HG03565 (cell line): ENCODE results near the gene PROZ.
"Not testable (repeated sequence)": the region's sequence is repeated elsewhere in the genome, so short reads cannot be mapped to it uniquely, and the experiment has no call there.

Experiments
- ATAC-seq: cut with Tn5 transposase; IDR thresholded peaks from one replicate; pipeline ENCODE4 v1.9.1; 2021; ENCODE audit warnings: mild to moderate bottlenecking, moderate library complexity; ENCODE audit not compliant: unreplicated experiment

Gene PROZ

GRCh38 chr13:113157929-113158747 is at the start of gene PROZ:
TSS of gene PROZ (plus strand) at chr13:113158648. CDS start at chr13:113158661, 13 bp downstream.
- no peak for ATAC-seq

- ATAC-seq = no peak
Measured at GRCh38 chr13:113109151-113110047, 49.0 kb upstream of the PROZ start.

GRCh38 chr13:113110048-113110851 is 48.2 kb upstream of the PROZ start:
- no peak for ATAC-seq

- ATAC-seq = no peak
Measured at GRCh38 chr13:113110852-113111315, 47.6 kb upstream of the PROZ start.

GRCh38 chr13:113111821-113112220 is 46.6 kb upstream of the PROZ start:
- not testable (repeated sequence) for ATAC-seq

GRCh38 chr13:113112475-113112874 is 46.0 kb upstream of the PROZ start:
- not testable (repeated sequence) for ATAC-seq

- no peak for ATAC-seq
Measured at GRCh38 chr13:113112893-113113845, 45.3 kb upstream of the PROZ start.

GRCh38 chr13:113113846-113114271 is 44.6 kb upstream of the PROZ start:
- no peak for ATAC-seq

- ATAC-seq = no peak
Measured at GRCh38 chr13:113114511-113115362, 43.7 kb upstream of the PROZ start.

- ATAC-seq = no peak
Measured at GRCh38 chr13:113115363-113116205, 42.9 kb upstream of the PROZ start.

GRCh38 chr13:113116206-113116800 is 42.1 kb upstream of the PROZ start:
- no peak for ATAC-seq

- ATAC-seq = no peak
Measured at GRCh38 chr13:113116871-113117271, 41.6 kb upstream of the PROZ start.

GRCh38 chr13:113117335-113117872 is 41.0 kb upstream of the PROZ start:
- no peak for ATAC-seq

- ATAC-seq = no peak
Measured at GRCh38 chr13:113117911-113118260, 40.6 kb upstream of the PROZ start.

- no peak for ATAC-seq
Measured at GRCh38 chr13:113118261-113119021, 40.0 kb upstream of the PROZ start.

- no peak for ATAC-seq
Measured at GRCh38 chr13:113119166-113119821, 39.2 kb upstream of the PROZ start.
